Fibroblast of skin of left quadriceps (primary cell): ENCODE data around the gene CSNK2B.
A peak's percentile ranks its signal among the peaks of the same experiment; 100 is the strongest.
"Not testable (repeated sequence)": the region's sequence is repeated elsewhere in the genome, so short reads cannot be mapped to it uniquely, and the experiment has no call there.

Source experiments
- DNase-seq, 2 experiments: peaks; one replicate each; pipeline ENCODE4 v3.0.0-alpha.2; 2013; ENCODE audit warnings: low read depth in 2 of 2

Gene CSNK2B

GRCh38 chr6:31687860-31688693 is 22.2 kb downstream of the CSNK2B start:
- DNase-seq, result no peak

GRCh38 chr6:31689249-31690110 is 23.6 kb downstream of the CSNK2B start:
- no peak for DNase-seq

- no peak for DNase-seq
These were observed 24.6 kb downstream of the CSNK2B start for GRCh38 chr6:31690231-31691077.

GRCh38 chr6:31691078-31691463 is 25.2 kb downstream of the CSNK2B start:
- DNase-seq, result no peak

- no peak for DNase-seq
These were observed 25.8 kb downstream of the CSNK2B start for GRCh38 chr6:31691564-31692108.

GRCh38 chr6:31692353-31692752 is 26.5 kb downstream of the CSNK2B start:
- no peak for DNase-seq

GRCh38 chr6:31692886-31693285 is 27.0 kb downstream of the CSNK2B start:
- DNase-seq, result no peak

- DNase-seq, result no peak
These were observed 27.7 kb downstream of the CSNK2B start for GRCh38 chr6:31693535-31693934.

- no peak for DNase-seq
These were observed 31.7 kb downstream of the CSNK2B start for GRCh38 chr6:31697555-31697954.

- DNase-seq, result no peak
These were observed 35.0 kb downstream of the CSNK2B start for GRCh38 chr6:31700740-31701401.

- DNase-seq, result no peak
These were observed 36.0 kb downstream of the CSNK2B start for GRCh38 chr6:31701666-31702404.

- DNase-seq, result no peak
These were observed 36.5 kb downstream of the CSNK2B start for GRCh38 chr6:31702405-31702818.

GRCh38 chr6:31702819-31703716 is 37.2 kb downstream of the CSNK2B start, which contains the start of gene ABHD16A:
ABHD16A (minus strand) TSS chr6:31703324; CDS start chr6:31703281, 43 bp downstream.
- DNase-seq, result peak; percentile 96 to 97

GRCh38 chr6:31705931-31706330 is 40.1 kb downstream of the CSNK2B start:
- DNase-seq, result no peak

GRCh38 chr6:31706599-31706998 is 40.7 kb downstream of the CSNK2B start, which contains the start of gene LY6G6F:
LY6G6F (plus strand) TSS chr6:31706866; CDS start chr6:31706907, 41 bp downstream.
- no peak for DNase-seq

- no peak for DNase-seq
These were observed 41.8 kb downstream of the CSNK2B start for GRCh38 chr6:31707701-31708100.

GRCh38 chr6:31708224-31708623 is 42.3 kb downstream of the CSNK2B start:
- DNase-seq, result no peak

- not testable (repeated sequence) for DNase-seq
These were observed 43.3 kb downstream of the CSNK2B start for GRCh38 chr6:31709157-31709556.
